HG03097 (cell line): ENCODE data around the gene NUCB1.
"Not testable (repeated sequence)": the region's sequence is repeated elsewhere in the genome, so short reads cannot be mapped to it uniquely, and the experiment has no call there.

Experiments
- ATAC-seq: cut with Tn5 transposase; IDR thresholded peaks from one replicate; pipeline ENCODE4 v1.9.1; 2021; ENCODE audit not compliant: unreplicated experiment, low FRiP score

Gene NUCB1

DNA sequence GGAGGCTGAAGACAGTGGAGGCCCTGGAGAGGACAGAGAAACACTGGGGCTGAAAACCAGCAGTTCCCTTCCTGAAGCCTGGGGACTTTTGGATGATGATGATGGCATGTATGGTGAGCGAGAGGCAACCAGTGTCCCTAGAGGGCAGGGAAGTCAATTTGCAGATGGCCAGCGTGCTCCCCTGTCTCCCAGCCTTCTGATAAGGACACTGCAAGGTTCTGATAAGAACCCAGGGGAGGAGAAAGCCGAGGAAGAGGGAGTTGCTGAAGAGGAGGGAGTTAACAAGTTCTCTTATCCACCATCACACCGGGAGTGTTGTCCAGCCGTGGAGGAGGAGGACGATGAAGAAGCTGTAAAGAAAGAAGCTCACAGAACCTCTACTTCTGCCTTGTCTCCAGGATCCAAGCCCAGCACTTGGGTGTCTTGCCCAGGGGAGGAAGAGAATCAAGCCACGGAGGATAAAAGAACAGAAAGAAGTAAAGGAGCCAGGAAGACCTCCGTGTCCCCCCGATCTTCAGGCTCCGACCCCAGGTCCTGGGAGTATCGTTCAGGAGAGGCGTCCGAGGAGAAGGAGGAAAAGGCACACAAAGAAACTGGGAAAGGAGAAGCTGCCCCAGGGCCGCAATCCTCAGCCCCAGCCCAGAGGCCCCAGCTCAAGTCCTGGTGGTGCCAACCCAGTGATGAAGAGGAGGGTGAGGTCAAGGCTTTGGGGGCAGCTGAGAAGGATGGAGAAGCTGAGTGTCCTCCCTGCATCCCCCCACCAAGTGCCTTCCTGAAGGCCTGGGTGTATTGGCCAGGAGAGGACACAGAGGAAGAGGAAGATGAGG, 26.4 kb upstream of the NUCB1 start:
- ATAC-seq: no peak

GRCh38 chr19:48874303-48875135, 25.6 kb upstream of the NUCB1 start:
- no peak for ATAC-seq

DNA sequence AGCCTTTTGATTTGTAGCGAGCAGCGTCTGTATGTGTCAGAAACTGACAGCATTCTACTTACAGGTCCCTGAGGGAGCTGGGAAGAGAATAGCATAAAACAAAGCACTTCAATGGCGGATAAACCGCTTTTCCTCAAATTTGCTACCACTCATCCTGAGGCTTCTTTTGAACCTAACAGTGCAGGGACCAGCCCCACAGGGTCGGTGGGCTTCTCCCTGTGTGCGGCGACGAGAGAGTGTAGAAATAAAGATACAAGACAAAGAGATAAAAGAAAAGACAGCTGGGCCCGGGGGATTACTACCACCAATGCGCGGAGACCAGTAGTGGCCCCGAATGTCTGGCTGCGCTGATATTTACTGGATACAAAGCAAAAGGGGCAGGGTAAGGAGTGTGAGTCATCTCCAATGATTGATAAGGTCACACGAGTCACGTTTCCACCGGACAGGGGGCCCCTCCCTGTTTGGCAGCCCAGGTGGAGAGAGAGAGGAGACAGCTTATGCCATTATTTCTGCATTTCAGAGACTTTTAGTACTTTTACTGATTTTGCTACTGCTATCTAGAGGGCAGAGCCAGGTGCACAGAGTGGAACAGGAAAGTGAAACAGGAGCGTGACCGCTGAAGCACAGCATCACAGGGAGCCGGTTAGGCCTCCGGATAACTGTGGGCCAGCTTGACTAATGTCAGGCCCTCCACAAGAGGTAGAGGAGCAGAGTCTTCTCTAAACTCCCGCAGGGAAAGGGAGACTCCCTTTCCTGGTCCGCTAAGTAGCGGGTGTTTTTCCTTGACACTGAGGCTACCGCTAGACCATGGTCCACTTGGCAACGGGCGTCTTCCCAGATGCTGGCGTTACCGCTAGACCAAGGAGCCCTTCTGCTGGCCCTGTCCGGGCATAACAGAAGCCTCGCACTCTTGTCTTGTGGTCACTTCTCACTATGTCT, 23.8 kb upstream of the NUCB1 start:
- ATAC-seq: not testable (repeated sequence)

- no peak for ATAC-seq
Observed at GRCh38 chr19:48877855-48878195, 22.3 kb upstream of the NUCB1 start.

- no peak for ATAC-seq
Observed at GRCh38 chr19:48878196-48879024, 21.7 kb upstream of the NUCB1 start.

DNA sequence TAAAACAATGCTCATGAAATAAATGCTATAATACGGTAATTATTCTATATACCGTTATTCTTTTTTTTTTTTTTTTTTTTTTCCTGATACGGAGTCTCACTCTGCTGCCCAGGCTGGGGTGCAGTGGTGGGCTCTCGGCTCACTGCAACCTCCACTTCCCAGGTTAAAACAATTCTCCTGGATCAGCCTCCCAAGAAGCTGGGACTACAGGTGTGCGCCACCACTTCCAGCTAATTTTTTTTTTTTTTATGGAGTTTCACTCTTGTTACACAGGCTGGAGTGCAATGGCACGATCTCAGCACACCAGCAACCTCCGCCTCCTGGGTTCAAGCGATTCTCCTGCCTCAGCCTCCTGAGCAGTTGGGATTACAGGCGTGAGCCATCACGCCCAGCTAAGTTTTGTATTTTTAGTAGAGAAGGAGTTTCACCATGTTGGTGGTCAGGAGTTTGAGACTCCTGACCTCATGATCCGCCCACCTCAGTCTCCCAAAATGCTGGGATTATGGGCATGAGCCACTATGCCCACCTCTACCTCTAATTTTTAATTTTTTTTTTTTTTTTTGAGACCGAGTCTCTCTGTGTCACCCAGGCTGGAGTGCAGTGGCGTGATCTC, 21.0 kb upstream of the NUCB1 start:
- no peak for ATAC-seq

DNA sequence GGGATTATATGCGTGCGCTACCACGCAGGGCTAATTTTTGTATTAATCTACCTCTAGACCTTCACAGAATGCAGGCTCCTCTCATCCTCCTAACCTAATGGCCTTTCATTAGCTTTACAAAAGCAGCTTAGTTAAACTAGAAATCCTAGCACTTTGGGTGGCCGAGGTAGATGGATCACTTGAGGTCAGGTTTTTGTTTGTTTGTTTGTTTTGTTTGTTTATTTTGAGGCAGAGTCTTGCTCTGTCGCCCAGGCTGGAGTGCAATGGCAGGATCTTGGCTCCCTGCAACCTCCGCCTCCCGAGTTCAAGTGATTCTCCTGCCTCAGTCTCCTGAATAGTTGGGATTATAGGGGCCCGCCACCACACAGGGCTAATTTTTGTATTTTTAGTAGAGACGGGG, 20.4 kb upstream of the NUCB1 start:
- ATAC-seq: not testable (repeated sequence)

GRCh38 chr19:48881741-48882657, 18.1 kb upstream of the NUCB1 start:
- no peak for ATAC-seq

GRCh38 chr19:48883726-48884125, 16.4 kb upstream of the NUCB1 start:
- ATAC-seq: no peak

GRCh38 chr19:48887861-48888612, 12.1 kb upstream of the NUCB1 start:
- no peak for ATAC-seq

GRCh38 chr19:48889496-48889895, 10.6 kb upstream of the NUCB1 start:
- ATAC-seq: not testable (repeated sequence)

GRCh38 chr19:48890551-48890950, 9.6 kb upstream of the NUCB1 start:
- ATAC-seq: no peak

GRCh38 chr19:48895226-48895625, 4.9 kb upstream of the NUCB1 start:
- ATAC-seq: no peak

DNA sequence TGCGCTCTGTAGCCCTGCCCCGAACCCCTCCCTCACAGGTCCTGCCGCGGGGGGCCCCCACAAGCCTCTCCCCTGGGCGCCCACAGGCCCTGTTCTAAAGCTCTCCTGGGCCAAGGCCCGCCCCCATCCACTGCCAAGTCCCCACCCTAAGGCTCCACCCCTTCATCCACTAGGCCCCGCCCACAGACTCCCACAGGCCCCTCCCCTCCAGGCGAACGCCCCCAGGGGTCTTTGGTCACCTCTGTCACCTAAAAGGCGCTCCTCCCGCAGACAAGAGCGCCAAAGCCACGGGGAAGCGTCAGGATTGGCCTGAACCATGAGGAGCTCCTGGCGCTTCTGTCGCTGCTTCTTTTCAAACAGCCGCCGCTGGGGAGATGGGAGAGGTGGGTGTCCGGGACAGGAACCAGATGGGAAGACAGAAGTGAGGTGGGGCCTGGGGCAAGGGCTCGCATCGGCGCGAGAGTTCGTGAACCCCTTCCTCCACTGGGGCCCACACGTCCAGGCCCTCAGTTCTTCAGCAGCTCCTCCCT, 3.9 kb upstream of the NUCB1 start:
- no peak for ATAC-seq

DNA sequence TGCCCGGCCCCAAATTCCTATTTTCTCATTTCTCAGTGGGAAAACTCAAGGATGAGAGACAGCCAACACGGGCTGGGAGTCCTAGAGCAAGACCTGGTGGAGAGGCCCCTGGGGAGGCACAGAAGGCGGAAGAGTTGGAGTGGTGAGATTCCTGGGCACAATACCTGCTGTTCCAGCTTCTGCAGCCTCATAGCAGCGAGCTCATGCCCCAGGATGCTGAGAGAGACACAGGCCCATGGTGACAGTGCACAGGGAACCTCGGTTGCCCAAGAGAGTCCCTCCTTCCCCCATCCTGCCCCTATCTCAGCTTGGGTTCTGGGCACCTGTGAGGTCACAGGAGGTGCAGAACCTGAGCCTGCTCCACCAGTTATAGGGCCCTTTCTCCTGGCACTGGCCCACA, 2.9 kb upstream of the NUCB1 start:
- no peak for ATAC-seq

DNA sequence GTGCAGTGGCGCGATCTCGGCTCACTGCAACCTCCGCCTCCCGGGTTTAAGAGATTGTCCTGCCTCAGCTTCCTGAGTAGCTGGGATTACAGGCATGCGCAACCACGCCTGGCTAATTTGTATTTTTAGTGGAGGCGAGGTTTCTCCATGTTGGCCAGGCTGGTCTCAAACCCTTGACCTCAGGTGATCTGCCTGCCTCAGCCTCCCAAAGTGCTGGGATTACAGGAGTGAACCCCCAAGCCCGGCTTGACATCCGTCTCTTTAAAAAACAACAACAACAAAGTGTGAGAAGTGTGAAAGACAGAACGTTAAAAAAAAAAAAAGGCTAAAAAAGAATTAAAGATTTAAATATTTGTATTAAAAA, 744 bp upstream of the NUCB1 start:
- not testable (repeated sequence) for ATAC-seq
